HEK293T (cell line): ENCODE measurements around the gene GBP6.

Experiments
- CTCF ChIA-PET: fragments of 350-600 bp; formaldehyde crosslinking; extraction: SDS; loops from one replicate; lab custom pipeline; 2021; ENCODE audit warnings: antibody characterized with exemption, inconsistent platforms; lab: Yijun Ruan, JAX
- POLR2A ChIA-PET: fragments of 350-600 bp; formaldehyde crosslinking; extraction: SDS; loops from one replicate; lab custom pipeline; 2020; ENCODE audit warnings: antibody characterized with exemption, inconsistent platforms; lab: Yijun Ruan, JAX
- DNase-seq: peaks from one replicate; pipeline ENCODE4 v3.0.0; 2012; ENCODE audit warnings: mixed read lengths; ENCODE audit errors: extremely low spot score
- ARNT ChIP-seq: fragments of 450-650 bp; IDR thresholded peaks from 2 replicates; pipeline ENCODE4 v1.6.1; 2017; ENCODE audit warnings: mild to moderate bottlenecking
- BHLHE40 ChIP-seq: fragments of 450-650 bp; IDR thresholded peaks from 2 replicates; pipeline ENCODE4 v1.6.1; 2016; ENCODE audit warnings: mild to moderate bottlenecking, moderate library complexity, borderline replicate concordance
- CTBP1 ChIP-seq: fragments of 450-650 bp; IDR thresholded peaks from 2 replicates; pipeline ENCODE4 v1.6.1; 2016; ENCODE audit warnings: borderline replicate concordance
- ELF4 ChIP-seq: fragments of 450-650 bp; IDR thresholded peaks from 2 replicates; pipeline ENCODE4 v1.6.1; 2017; ENCODE audit warnings: antibody characterized with exemption
- FOXK2 ChIP-seq: fragments of 450-650 bp; IDR thresholded peaks from 2 replicates; pipeline ENCODE4 v1.6.1; 2016; ENCODE audit warnings: mild to moderate bottlenecking
- FOXM1 ChIP-seq: fragments of 450-650 bp; IDR thresholded peaks from 2 replicates; pipeline ENCODE4 v1.6.1; 2017; ENCODE audit warnings: mild to moderate bottlenecking, borderline replicate concordance
- HDGF ChIP-seq: fragments of 450-650 bp; IDR thresholded peaks from 2 replicates; pipeline ENCODE4 v1.6.1; 2017; ENCODE audit warnings: antibody characterized with exemption, borderline replicate concordance
- L3MBTL2 ChIP-seq: fragments of 450-650 bp; conservative IDR thresholded peaks from 2 replicates; pipeline ENCODE4 v1.6.1; 2016; ENCODE audit warnings: mild to moderate bottlenecking
- LEF1 ChIP-seq: fragments of 450-650 bp; IDR thresholded peaks from 2 replicates; pipeline ENCODE4 v1.6.1; 2017; ENCODE audit warnings: mild to moderate bottlenecking, borderline replicate concordance
- NFRKB ChIP-seq: fragments of 450-650 bp; IDR thresholded peaks from 2 replicates; pipeline ENCODE4 v1.6.1; 2016; ENCODE audit warnings: mild to moderate bottlenecking, moderate library complexity
- SP1 ChIP-seq: fragments of 450-650 bp; IDR thresholded peaks from 2 replicates; pipeline ENCODE4 v1.6.1; 2017
- SUZ12 ChIP-seq: fragments of 450-650 bp; IDR thresholded peaks from 2 replicates; pipeline ENCODE4 v1.6.1; 2016; ENCODE audit warnings: mild to moderate bottlenecking
- TARDBP ChIP-seq: fragments of 450-650 bp; IDR thresholded peaks from 2 replicates; pipeline ENCODE4 v1.6.1; 2016
- ZNF384 ChIP-seq: fragments of 450-650 bp; IDR thresholded peaks from 2 replicates; pipeline ENCODE4 v1.6.1; 2016
- TF ChIP-seq, protein P1 (sequence below): fragments of 450-650 bp; IDR thresholded peaks from 2 replicates; pipeline ENCODE4 v1.6.1; 2016

The GBP6 gene

GRCh38 chr1:89354205-89354604 lies 9.7 kb upstream of the GBP6 start:
- DNase-seq: no peak
- POLR2A ChIA-PET: no interaction called here
- TF ChIP-seq ZNF384 (no peak), L3MBTL2 (no peak), SUZ12 (no peak), BHLHE40 (no peak), LEF1 (no peak), CTBP1 (no peak), FOXM1 (no peak), ELF4 (no peak)
- TF ChIP-seq, protein P1, sequence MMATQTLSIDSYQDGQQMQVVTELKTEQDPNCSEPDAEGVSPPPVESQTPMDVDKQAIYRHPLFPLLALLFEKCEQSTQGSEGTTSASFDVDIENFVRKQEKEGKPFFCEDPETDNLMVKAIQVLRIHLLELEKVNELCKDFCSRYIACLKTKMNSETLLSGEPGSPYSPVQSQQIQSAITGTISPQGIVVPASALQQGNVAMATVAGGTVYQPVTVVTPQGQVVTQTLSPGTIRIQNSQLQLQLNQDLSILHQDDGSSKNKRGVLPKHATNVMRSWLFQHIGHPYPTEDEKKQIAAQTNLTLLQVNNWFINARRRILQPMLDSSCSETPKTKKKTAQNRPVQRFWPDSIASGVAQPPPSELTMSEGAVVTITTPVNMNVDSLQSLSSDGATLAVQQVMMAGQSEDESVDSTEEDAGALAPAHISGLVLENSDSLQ: no peak
- CTCF ChIA-PET: no interaction called here

DNA sequence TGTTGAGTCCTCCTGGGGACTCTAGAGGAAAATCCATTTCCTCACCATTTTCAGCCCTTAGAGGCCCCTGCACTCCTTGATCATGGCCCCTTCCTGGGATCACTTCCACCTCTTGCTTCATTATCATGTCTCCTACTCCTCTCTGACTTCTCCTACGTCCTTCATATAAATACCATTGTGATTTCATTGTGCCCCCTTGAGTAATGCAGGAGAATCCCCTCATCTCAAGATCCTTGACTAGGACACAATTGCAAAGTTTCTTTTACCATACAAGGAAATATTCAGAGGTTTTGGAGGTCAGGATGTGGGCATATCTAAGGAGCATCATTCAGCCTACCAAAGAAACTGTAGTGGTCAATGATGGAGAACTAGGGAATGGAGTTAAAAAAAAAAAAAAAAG lies 8.8 kb upstream of the GBP6 start:
- POLR2A ChIA-PET: no interaction called here
- no peak for DNase-seq
- CTCF ChIA-PET: no interaction called here
- TF ChIP-seq FOXM1 (no peak), L3MBTL2 (no peak), TARDBP (no peak), FOXK2 (no peak), BHLHE40 (no peak), SUZ12 (no peak)
- TF ChIP-seq, protein P1: no peak

- ChIA-PET POLR2A (no interaction called here), CTCF (interaction anchor here (0.6 kb wide), 1 partner anchor 30 kb away, joined by 3 read pairs; no protein-coding TSS in a partner anchor)
- TF ChIP-seq, protein P1: no peak
- TF ChIP-seq ELF4 (no peak), NFRKB (no peak), SUZ12 (no peak)
- DNase-seq: no peak
These were observed 7.0 kb upstream of the GBP6 start for GRCh38 chr1:89356658-89357400.

GRCh38 chr1:89358287-89358893 lies 5.5 kb upstream of the GBP6 start:
- ChIA-PET POLR2A (no interaction called here), CTCF (interaction anchor here (0.6 to 1.4 kb wide), 4 partner anchors 9 to 369 kb away, joined by 3 to 4 read pairs (median 3); no protein-coding TSS in a partner anchor)
- DNase-seq: peak; percentile 76
- TF ChIP-seq ZNF384 (no peak), SUZ12 (no peak), SP1 (no peak), NFRKB (no peak), L3MBTL2 (peak; percentile 40; the same call in 1 of the 2 replicates), LEF1 (no peak), ARNT (no peak)

DNA sequence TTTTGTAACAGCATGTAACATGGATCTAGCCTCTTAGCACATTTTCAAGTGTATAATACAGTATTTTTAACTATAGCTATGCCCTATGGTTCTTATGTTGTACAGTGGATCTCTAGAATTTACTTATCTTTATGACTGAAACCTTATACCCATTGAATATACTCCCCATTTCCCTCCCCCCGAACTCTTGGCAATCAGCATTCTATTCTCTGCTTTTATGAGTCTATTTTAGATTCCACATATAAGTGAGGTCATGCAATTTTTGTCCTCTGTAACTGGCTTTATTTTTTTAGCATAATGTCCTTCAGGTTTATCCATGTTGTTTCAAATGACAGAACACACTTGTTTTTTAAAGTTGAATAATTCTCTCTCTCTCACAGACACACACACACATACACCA lies 3.1 kb upstream of the GBP6 start:
- ChIA-PET CTCF (no interaction called here), POLR2A (no interaction called here)
- TF ChIP-seq NFRKB: no peak
- TF ChIP-seq HDGF: no peak
- no peak for TF ChIP-seq L3MBTL2
- no peak for TF ChIP-seq ELF4
- DNase-seq: no peak

DNA sequence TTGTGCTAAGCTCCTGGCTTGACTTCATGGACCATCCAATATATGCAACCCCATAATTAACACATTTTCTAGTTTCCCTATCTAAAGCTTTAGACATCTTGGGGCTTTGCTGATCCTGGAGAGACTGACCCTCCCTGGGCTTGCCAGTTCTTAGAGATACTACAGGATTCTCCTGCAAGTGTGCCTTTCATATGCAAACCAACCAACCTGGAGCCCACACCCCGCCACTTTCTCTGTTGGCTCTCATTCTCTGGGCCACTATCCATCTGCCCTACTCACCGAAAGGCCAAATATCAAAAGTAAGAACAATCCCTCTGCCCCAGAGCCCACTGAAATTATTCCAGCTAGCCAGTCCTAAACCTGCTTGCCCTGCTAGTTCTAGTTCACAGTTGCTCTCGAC lies 2.2 kb upstream of the GBP6 start:
- CTCF ChIA-PET: interaction anchor here (0.7 kb wide), 1 partner anchor 56 kb away, joined by 6 read pairs; no protein-coding TSS in a partner anchor
- POLR2A ChIA-PET: no interaction called here
- no peak for DNase-seq
- TF ChIP-seq BHLHE40 (no peak), SUZ12 (no peak), ZNF384 (no peak), ELF4 (no peak), NFRKB (no peak), ARNT (no peak), LEF1 (no peak), FOXK2 (no peak)
- TF ChIP-seq, protein P1: no peak
